Calu3 (cell line): ENCODE data around the gene WWOX. TPM values are rescaled to one million over a fixed set of nuclear protein-coding genes. Genes with fewer than 3 reads are reported as not detected.

Source experiments
- BruUV-seq: library from RNA; stranded (reverse); fragments of 400-500 nt; replicated peaks from 2 replicates; lab custom pipeline; 2021; lab: Mats Ljungman, UMichigan
- CTCF ChIA-PET: fragments of 300-600 bp; sonication (Branson Sonifier 250); formaldehyde crosslinking; loops from one replicate; lab custom pipeline; 2022; ENCODE audit warnings: antibody characterized with exemption; lab: Charles Lee
- DNase-seq: peaks from one replicate; pipeline ENCODE4 v3.0.0; 2022
- H3K27ac Mint-ChIP-seq: one replicate; pipeline ENCODE4 v1.8.0; 2022; ENCODE audit warnings: mixed read lengths; ENCODE audit not compliant: unreplicated experiment
- H3K27me3 Mint-ChIP-seq: one replicate; pipeline ENCODE4 v1.8.0; 2022; ENCODE audit warnings: mixed read lengths; ENCODE audit not compliant: unreplicated experiment
- H3K36me3 Mint-ChIP-seq: one replicate; pipeline ENCODE4 v1.8.0; 2022; ENCODE audit warnings: mild to moderate bottlenecking, moderate library complexity, mixed read lengths; ENCODE audit not compliant: insufficient read depth, unreplicated experiment
- H3K4me1 Mint-ChIP-seq: one replicate; pipeline ENCODE4 v1.8.0; 2022; ENCODE audit warnings: mild to moderate bottlenecking, low read depth, mixed read lengths; ENCODE audit not compliant: unreplicated experiment
- H3K4me3 Mint-ChIP-seq: one replicate; pipeline ENCODE4 v1.8.0; 2022; ENCODE audit warnings: mild to moderate bottlenecking, low read depth, moderate library complexity, mixed read lengths; ENCODE audit not compliant: unreplicated experiment
- H3K9me3 Mint-ChIP-seq: one replicate; pipeline ENCODE4 v1.8.0; 2022; ENCODE audit warnings: low read depth, mixed read lengths; ENCODE audit not compliant: unreplicated experiment
- intact Hi-C: fragments of 100-400 bp; cut with micrococcal nuclease; formaldehyde crosslinking; loops from one replicate; pipeline ENCODE4 v1.10.0; 2022; ENCODE audit not compliant: unreplicated experiment
- total RNA-seq: library from RNA; stranded (reverse); gene quantifications from 2 replicates; pipeline ENCODE4 v1.2.3, GENCODE V29; 2022
- TF ChIP-seq, protein P1 (sequence below): fragments of 200-600 bp; IDR thresholded peaks from one replicate; pipeline ENCODE4 v1.8.0; 2022; ENCODE audit warnings: antibody characterized with exemption; ENCODE audit not compliant: unreplicated experiment

The WWOX gene
- total RNA-seq, 1 experiment from 2014 or later, result 33.5 TPM

DNA sequence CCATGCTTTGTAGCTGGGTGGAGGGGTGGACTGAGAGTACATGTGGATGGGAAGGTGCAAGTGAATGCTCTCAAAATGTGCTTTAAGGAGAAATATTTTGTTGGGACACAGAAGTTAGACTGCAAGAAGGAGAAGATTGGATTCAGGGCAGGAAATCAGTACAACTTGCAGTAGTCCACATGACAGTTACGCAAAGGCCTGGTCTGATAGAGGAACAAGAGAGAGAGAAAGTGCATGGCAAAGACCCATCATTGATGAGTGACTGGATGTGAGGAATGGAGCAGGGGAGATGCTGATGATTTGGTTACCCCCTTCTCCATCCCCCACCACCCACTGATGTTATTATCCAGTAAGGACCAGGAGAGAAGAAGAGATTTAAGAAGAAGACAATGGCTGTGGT, 1028.3 kb downstream of the WWOX start:
- no peak for DNase-seq
- Mint-ChIP-seq H3K4me3 (no peak overlapping the region), H3K4me1 (no peaks in the 10 kb centered on the region), H3K9me3 (no peaks in the 10 kb centered on the region), H3K27me3 (no peaks in the 10 kb centered on the region), H3K36me3 (no peaks in the 10 kb centered on the region), H3K27ac (no peak overlapping the region)
- CTCF ChIA-PET, result no interaction called here
- intact Hi-C loops, result no loop called here
- TF ChIP-seq, protein P1, sequence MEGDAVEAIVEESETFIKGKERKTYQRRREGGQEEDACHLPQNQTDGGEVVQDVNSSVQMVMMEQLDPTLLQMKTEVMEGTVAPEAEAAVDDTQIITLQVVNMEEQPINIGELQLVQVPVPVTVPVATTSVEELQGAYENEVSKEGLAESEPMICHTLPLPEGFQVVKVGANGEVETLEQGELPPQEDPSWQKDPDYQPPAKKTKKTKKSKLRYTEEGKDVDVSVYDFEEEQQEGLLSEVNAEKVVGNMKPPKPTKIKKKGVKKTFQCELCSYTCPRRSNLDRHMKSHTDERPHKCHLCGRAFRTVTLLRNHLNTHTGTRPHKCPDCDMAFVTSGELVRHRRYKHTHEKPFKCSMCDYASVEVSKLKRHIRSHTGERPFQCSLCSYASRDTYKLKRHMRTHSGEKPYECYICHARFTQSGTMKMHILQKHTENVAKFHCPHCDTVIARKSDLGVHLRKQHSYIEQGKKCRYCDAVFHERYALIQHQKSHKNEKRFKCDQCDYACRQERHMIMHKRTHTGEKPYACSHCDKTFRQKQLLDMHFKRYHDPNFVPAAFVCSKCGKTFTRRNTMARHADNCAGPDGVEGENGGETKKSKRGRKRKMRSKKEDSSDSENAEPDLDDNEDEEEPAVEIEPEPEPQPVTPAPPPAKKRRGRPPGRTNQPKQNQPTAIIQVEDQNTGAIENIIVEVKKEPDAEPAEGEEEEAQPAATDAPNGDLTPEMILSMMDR, result no peak
- BruUV-seq, result no TSS peak

DNA sequence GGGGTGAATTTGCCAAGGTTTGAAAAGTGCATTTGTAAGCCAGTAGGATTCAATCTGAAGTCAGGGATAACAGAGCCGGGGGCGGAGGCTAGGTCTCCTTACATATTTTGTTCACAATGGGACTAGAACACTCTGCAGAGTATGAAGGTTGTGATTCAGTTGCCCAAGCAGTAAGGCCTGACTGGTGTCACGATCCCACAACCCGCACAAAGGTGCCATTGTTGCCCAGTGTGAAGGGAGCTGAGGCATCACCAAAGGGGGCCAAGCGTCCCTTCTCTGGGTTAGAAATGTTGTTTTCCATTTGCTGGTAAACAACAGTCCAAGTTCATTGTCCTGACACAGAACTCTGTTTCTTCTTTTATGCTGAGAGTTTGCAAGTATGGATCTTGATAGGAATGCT, 1029.3 kb downstream of the WWOX start:
- TF ChIP-seq, protein P1, result no peak
- intact Hi-C loops, result no loop called here
- H3K27ac Mint-ChIP-seq, result no peak overlapping the region
- H3K4me1 Mint-ChIP-seq, result no peaks in the 10 kb centered on the region
- no peak for DNase-seq
- CTCF ChIA-PET, result no interaction called here
- BruUV-seq, result no TSS peak
- no peaks in the 10 kb centered on the region for H3K9me3 Mint-ChIP-seq
- H3K4me3 Mint-ChIP-seq, result no peak overlapping the region
- H3K27me3 Mint-ChIP-seq, result no peaks in the 10 kb centered on the region
- no peaks in the 10 kb centered on the region for H3K36me3 Mint-ChIP-seq

DNA sequence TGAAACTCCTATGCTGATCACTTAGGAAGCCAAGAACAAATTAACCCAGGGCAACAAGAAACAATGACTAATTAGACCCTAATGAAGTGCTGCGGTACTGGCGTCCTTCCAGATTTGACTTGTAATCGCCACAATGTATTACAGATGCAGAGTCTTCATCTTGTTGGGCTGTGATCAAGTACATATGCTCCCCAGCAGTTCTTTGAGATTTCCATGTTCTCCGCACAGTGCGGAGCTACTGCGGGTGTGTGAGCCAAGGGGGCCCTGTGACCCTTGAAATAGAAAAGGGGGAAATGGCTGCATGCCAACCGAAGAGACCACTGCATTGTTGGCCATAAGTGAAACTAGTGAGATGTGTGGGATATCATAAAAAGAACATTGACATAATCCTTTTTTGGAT, 1031.2 kb downstream of the WWOX start:
- H3K9me3 Mint-ChIP-seq, result no peaks in the 10 kb centered on the region
- DNase-seq, result no peak
- no peak overlapping the region for H3K4me3 Mint-ChIP-seq
- TF ChIP-seq, protein P1, result no peak
- intact Hi-C loops, result no loop called here
- no peaks in the 10 kb centered on the region for H3K27me3 Mint-ChIP-seq
- H3K36me3 Mint-ChIP-seq, result no peaks in the 10 kb centered on the region
- CTCF ChIA-PET, result no interaction called here
- H3K27ac Mint-ChIP-seq, result no peak overlapping the region
- H3K4me1 Mint-ChIP-seq, result no peaks in the 10 kb centered on the region
- no TSS peak for BruUV-seq

GRCh38 chr16:79131321-79132075, 1032.0 kb downstream of the WWOX start:
- no peaks in the 10 kb centered on the region for H3K4me1 Mint-ChIP-seq
- H3K27me3 Mint-ChIP-seq, result no peaks in the 10 kb centered on the region
- TF ChIP-seq, protein P1, result no peak
- CTCF ChIA-PET, result no interaction called here
- no peak for DNase-seq
- H3K4me3 Mint-ChIP-seq, result no peak overlapping the region
- H3K36me3 Mint-ChIP-seq, result no peaks in the 10 kb centered on the region
- no peaks in the 10 kb centered on the region for H3K9me3 Mint-ChIP-seq
- BruUV-seq, result no TSS peak
- no peak overlapping the region for H3K27ac Mint-ChIP-seq
- intact Hi-C loops, result no loop called here
